ENCODE measurements around the gene PDE7B.

The PDE7B gene

DNA sequence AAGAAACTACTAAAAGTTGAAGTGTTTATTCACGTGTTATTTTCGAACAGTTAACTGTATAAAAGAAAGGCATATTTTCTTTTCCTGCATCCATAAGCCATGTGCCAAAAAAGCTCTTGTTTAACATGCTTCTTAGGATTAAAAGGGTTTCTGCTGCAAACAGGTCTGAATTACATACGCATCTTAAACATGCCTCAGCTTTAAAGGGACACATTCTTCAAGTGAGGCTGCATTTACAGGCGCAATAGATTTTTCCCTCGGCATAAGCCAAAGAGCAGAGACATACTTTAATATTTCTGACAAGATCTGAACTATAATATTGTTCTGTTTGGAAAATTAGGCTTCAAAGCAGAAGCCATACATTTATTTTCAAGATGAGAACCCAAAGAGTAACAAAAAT, 39.4 kb downstream of the PDE7B start:
- DNase-seq = no peak

DNA sequence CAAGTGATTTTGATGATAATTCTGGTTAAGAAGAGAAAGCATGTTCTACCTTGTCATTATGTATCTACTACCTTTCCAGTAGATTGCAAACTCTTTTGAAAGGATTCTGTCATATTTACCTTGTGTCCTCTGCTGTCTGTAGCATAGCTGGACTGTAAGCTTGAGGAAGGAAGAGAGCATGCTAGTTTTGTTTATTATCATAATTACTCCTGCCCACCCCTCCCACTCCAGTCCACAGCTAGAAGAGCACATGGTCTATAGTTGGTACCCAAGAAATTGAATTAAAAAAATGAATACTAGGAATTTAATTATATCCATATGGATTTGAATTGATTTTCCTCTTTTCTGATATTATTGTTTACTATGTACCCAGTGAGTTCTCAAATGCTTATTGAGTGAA, 40.2 kb downstream of the PDE7B start:
- no peak for DNase-seq

DNA sequence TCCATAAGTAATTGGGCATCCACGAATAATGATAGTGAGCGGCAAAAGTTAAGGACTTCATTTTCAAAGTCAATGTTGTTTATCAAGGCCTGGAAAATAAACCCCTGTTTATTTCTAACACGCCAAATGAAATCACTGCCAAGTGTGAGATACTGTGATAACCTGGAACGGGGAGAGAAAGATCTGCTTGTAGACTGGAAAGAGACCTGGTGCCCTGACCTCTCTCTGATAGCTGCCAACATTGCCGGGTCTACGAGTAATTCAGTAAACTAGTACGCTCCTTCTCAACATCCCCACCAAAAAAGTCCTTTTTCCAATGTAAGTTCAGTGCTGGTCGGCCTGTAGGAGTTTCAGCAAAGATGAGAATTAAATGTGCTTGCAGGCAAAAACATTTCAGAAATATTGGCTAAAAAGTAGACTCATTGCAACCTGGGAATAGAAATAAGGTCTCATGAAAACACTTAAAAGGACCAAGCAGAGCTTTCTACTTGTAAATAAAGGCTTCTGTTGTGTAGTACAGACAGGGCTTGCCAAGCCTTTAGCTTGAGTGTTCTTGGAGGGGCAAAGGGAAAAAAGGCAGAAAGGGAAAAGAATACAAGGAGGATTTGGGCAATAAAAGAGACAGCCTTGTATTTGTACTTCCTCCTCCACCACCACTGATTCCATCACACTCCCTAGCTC, 43.9 kb downstream of the PDE7B start:
- no peak for DNase-seq

DNA sequence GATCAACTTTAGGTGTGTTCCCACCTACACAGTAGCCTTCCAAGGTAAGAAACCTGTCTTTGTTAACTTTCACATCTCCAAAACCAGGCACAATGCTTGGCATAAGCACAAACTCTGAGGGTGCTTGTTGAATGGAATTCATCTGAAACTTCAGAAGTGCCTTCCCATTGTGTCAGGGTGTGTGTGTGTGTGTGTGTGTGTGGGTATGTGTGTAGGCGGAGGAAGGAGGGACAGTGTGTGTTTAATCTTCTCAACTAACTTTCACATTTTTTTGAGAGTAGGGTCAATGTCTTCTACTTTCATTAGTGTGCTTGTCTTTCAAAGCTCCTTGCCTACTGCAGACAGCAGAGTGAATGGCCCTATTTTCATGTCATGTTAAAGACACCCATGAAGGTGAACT, 45.6 kb downstream of the PDE7B start:
- no peak for DNase-seq

DNA sequence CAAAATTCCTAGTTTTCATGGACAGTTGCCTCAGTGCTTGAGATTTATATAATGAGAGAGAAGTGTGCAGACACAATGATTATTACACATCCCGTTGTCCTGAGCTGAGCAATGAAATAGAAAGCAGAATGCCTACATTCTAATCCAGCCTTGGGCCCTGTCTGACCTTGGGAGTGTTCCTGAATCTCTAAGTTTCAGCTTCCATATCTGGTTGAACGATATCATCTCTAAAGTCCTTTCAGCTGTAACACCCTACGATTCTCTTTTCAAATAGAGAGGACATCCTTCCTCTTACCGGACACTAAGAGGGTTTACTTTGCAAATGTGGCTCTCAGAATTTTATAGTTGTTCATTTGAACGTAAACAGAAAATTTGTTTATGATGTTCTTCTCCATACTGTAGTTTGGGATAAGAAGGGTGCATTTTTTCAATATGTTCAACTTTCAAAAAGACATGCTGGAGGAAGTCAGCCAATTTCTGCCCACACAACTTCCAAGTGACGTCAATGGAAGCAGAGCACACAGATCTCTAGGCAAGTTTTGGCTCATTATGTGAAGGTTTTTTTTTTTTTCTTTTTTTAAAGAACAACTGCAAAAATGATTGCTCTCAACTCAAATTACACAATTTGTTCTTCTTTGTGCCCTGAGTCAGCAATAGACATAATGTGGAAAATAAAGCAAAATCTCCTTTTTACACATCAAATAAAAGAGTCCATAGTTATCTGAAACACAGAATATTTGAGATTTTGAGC, 50.4 kb downstream of the PDE7B start:
- no peak for DNase-seq

DNA sequence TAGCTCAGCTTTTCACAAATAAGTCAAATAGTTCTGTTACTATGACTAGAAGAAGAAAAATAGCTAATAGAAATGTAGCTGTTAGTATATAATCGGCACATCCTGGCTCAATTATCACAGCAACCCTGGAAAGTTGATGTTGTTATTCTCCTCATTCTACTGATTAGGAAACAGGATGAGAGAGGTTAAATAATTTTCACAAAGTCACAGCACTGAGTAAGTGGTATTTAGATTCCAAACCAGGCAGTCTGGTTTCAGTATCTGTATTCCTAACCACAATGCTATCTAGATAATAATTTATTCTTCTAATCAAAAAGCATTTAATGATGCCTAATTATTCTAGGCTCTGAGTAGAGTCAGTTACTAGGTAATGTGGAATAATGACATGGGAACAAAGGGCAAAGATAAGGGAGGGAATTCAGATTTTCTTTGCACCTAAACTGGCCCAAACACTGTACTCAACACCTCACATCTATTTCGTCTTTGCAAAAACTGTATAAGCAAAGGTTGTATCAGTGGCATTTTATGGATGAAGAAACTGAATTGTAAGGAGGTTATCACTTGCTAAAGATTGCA, 51.3 kb downstream of the PDE7B start:
- no peak for DNase-seq

DNA sequence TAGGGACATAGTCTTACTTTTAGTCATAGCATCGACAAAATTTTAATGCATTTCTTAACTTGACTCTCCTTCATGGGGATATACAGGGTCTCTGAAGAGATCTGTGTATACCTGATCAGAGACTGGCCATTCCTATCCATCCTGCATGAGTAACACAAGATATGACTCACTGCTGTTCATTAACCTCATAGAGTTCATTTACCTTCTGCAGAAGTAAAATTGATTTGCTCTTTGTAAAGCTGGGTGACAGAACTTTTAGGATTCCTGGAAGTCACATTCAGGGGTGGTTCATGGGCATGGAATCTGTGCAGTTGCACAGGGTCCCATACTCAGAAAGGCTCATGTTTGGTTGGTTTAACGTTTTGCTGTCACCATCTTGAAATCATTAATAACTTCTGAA, 53.2 kb downstream of the PDE7B start:
- no peak for DNase-seq

DNA sequence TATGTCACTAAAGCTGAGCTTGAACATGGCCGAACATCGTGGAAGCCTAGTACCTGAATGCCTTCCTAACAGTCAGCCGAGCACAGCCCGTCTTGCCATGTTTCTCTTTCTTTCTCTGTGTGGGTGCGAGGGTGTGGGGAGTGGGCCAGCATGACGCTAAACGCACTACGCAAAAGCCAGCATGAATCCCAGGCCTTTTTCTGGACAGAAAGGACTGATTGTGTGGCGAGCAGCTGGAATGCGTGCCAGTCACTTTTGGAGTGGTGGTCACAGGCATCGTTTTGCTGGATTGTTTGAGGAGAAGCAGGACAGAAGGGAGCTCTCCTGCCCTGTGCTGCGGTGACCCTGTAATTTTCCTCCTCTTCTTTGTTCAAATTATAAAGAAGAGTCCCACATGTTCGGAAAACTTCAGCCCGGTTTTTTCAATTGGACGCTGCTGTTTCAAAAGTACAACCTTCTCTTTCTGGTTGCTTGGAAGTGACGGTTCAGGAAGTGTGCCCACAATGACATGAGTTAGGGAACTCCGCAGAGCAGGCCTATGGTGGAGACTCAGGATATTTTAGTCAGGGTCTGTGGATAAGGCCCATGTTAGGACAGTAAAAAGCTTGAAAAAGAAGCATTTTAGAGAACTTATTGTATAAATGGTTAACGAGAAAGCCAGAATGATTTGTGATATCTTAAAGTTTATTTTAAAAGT, 54.3 kb downstream of the PDE7B start:
- DNase-seq = no peak

DNA sequence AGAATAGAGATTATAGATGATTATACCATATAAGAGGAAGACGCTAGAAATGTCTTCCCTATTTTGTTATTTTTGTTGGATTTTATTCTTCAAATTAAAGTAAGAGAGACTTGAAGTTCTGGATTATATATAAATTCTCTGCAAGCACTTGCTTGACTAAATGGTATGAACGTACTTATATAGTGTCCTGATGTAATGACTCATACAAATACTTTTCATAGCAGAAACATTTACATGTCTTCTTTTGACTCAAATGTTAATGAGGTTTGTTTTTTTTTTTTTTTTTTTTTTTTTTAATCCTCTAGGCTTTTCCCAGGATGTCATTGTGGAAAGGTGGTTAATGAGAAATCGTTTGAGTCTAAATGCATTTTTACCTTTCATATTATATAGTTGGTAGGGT, 55.0 kb downstream of the PDE7B start:
- no peak for DNase-seq

DNA sequence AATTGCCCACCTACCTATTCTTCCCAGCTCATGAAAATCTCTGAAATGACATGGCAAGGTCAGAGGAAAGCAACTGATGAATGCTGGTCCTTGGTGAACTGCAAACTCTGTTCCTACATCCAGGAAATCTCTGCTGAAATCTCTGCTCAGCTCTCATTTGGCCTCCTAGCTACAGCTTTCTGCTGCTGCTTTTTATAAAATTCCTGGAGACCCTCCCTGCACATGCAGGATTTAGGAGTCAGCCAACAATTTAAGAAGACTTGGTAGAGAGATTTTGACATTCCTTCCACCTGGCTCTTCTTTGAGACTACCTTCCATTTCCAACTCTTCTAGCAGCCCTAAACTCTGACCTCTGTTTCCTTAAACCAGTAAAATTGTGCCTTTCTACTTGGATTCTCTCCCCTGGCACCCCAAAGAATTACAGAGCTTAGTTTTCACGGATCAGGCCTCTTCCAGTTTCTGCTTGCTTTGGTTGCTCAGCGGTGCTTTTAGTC, 55.5 kb downstream of the PDE7B start:
- DNase-seq = no peak

DNA sequence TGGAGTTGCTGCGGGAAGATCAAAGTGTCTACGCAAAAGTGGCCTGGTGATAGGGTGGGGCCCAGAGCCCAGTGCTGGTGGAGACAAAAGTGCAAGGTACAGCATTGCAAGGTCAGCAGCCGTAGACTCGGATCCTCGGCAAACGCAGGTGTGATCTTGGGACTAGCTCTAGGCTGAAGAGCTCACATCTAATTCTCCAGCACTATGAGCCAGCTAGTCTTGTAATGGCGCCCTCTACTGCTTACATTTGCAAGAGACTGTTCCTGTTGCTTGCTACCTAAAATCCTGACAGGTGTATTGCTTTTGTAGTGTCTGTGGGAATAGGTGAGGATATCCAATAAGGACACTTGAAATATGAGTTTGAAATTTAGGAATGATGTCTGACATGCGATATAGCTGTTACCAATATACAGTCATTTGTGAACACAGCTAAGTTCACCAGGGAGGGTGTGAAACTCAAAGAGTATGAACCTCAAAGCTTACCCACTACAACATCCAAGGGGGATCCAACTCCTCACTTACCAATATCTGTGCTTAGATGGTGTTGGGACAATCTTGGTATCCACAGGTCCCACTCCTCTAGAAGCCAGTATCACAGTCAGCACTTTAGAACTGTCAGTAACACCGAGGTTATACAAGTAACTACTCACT, 58.4 kb downstream of the PDE7B start:
- DNase-seq = peak; percentile 27

DNA sequence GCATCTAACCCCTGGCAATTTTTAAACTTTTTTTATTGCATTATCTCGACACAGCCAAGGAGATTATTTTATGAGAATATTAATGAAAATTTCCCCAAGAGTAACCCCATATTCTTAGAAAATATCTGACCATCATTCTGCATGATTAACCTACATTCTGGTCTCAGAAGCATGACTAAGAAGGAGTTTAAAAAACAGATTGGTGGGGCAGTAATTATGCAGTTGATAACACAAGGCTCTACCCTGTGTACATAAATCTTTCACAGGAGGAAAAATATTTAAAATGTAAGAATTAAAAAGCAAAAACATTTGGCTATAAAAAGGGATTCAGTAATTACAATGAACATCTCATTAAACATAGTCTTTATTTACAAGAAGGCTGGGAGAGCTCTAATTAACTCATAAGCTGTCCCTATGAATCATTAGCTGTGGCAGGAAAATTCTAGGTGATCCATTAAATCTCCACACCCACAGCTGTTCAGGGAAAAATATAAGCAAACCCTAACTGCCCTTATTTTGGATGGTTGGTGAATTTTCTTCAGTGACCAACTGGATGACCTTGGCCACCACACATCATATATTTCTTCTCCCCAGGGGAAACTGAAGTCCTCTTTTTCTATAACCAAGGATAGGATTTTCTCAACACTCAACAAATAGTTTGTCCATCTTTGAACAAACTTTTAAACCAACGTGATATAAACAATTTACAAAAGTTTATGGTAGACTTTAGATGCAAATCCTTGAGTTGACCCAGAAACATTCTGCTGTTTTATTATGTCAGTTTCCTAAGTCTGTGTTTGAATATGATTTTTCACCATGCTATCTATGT, 59.5 kb downstream of the PDE7B start:
- no peak for DNase-seq

DNA sequence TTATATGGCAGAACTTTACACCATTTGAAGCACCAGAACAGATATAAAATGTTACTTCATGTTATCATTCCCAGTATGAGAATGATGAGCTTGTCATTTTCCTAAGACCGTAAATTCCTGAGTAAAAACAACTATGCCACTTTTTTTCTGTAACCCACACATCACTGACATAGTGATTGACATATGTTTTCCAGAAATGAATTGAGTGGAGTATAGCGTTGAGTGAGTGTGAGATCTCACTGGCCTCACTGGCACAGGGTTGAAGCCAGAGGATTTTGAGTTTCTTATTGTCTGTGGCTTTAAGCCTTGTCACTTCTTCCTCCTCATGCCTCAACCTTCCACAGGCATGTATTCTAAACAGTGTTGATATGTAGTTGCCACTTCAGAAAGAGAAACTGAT, 62.3 kb downstream of the PDE7B start:
- no peak for DNase-seq

DNA sequence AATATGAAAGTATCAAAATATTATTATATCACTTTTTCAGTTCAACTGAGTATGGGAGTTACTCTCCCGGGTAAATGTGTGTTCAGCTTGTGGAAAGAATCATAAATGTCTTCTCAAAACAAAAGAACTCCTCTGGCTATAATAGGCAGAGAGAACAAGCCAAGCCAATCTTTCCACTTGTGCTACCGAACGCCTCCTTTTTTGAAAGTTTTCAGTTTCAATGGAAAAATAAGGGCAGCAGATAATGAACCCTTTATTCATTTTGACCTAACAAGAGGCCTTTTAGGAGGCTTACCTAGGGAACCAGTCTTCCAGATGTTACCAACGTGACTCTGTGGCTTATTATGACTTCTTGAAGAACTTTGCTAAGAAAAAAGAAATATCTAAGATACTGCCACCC, 67.5 kb downstream of the PDE7B start:
- DNase-seq = no peak

DNA sequence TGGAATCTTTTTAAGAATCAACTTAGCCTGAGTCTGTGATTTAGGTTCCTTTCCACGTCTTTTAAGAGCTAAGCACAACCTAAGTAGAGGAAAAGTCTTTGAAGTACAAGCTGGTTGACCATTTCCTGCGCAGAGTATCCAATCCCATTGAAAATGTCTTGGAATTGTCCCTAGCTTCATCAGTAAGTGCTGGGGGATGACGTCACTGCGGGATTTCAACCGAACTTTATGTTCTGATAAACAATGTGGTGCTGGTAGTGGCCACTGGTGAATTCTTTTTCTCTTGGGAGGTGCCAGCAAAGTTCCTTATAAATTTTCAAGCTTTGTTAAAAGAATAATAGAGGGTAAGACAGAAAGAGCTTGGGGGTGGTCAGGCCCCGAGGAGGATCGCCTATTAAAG, 69.2 kb downstream of the PDE7B start:
- DNase-seq = no peak

DNA sequence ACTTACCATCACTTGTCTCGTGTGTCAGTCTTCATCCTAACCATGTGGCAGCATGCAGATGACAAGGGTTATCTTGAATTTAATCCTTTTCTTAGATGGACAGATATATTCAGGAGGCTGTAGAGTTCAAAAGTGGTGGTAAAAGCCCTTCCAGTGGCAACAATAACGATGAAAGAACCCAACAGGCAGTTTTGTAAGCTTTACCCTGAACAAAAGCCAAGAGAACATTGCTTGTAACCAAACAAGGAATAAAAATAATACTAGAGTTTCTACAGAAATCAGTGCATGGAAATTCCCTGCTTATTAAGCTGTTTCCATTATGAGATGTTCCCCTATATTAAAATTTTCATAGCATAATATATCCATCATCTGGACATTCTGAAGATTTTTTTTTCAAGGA, 69.7 kb downstream of the PDE7B start:
- no peak for DNase-seq

DNA sequence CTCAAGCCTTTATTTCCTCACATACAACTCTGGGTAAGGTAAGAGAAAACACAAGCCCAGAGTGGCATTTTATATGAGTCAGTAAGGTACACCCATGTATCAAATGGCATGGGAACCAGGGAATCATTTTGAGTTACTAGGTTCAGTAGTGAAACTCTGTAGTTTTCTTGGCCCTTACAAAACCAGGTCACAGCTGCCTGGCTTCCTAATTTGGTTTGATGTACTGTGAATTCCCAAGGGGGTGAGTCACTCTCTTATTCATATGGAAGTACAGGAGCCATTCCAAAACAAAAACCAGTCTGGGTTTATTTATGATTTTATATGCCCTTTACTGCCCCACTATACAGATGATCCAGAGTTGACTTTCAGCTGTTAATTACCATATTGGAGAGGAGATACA, 70.7 kb downstream of the PDE7B start:
- peak; percentile 47 for DNase-seq

DNA sequence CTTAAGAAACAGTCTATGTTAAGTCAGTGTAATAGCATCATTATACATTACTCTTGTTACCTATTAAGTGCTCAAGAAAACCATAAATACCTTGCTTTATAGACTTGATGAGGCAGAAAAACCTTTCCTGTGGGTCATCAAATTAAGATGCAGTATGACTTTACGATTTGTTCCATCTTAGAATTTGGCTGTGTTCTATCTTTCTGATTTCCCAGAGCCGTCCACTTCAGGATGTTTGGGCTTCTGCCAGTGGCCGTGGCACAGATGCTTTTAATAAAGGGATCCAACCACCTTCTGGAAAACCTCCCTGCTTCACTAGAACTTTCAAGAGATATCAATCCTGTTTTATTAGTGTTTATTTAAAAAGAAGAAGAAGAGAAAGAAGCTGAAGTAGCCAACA, 71.2 kb downstream of the PDE7B start:
- no peak for DNase-seq

DNA sequence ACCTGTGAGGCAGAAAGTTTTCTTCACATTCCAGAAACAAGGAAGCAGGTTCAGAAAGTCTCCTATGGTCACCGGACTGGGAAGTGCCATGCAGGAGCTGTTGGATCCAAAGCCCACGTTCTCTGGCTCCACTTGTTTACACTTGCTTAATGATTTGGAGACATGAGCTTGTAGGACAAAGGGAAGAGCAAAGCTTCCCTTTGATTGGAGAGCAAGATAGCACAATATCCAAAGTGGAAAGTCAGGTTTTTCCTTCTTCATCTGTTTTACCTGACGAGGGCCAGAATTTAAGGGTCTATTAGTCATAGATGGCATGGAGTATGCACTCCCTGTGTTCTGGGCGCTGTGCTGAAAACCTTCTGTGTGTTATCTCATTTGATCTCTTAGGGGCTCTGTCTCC, 81.2 kb downstream of the PDE7B start:
- DNase-seq = no peak

DNA sequence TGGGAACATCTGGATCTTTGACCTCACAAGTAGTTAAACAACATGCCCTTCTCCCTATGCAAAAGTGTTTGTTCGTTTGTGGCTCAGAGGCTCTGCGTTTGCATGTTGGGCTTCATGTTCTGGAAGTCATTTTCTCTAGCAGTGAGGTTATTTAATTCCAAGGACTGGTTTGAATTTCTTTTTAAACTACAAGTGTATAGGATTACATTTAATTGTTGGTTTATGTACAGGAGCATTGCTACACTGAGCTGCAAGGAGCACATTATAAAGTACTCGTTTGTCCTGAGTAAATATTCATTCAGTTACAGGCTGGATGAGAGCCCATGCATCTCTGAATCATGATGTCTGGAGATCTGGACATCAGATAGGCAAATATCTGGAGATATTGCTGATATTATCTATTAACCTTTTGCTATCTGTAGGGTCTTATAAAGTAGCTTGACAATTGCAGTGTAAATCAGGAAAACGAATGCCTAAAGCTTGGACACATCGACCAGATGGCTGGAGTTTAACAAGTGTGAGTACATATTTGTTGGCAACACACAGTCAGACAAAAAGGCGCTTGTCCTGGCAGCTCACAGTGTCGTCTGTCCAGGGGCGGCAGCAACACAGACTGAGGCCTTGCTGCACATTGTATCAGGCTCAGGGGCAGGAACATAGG, 84.6 kb downstream of the PDE7B start:
- DNase-seq = no peak

DNA sequence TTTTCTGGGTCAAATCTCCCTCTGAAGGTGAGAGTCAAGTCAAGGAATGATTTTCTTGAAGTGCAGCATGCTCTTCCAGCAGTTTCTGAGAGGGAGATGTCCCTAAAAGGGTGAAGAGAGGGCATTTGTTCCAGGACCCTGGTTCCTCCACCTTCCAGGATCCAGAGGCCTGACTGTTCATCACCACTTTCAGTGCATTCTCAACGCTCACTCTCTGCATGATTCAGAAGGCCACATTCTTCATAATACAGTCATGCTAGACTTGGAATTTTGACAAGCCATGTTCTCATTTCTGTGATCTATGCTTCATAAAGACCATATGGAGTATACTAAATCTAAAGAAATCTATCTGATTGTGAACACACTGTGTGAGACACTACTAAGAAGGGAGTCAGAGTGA, 85.1 kb downstream of the PDE7B start:
- DNase-seq = no peak

DNA sequence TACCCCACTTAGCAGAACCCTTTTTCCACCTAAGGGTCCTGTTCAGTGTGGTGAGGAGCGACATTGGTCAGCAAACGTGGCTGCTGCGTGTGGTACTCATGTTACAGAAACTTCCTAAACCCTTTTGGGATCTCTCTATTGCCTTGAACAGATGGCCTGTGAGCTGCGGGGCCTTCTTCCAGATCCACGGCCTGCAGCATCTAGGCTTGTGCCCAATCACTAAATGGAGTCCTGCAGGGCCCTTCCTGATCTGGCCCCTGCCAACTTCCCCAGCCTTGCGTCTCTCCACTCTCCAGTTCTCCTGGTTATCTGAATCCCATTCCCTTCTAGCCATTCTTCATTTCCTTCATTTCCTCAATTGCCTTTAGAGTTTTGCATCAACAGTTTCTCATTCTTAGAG, 85.6 kb downstream of the PDE7B start:
- no peak for DNase-seq

Measured in NCI-H2107 (cell line).